Stimulated activated effector memory CD8-positive, alpha-beta T cell treated with anti-CD3 and anti-CD28 coated beads, Interleukin-12 subunit alpha, Interleukin-12 subunit beta, amount 100 ng/mL, for 72 hours (primary cell): Measurements from ENCODE around the gene B4GALT5.
"Not testable (repeated sequence)": the region's sequence is repeated elsewhere in the genome, so short reads cannot be mapped to it uniquely, and the experiment has no call there.

Source experiments
- ATAC-seq: fragments of 150-1000 bp; cut with Tn5 transposase; 2 replicates; pipeline ENCODE4 v1.10.0; 2021
- DNase-seq, 2 donors: peaks; one replicate each; pipeline ENCODE4 v3.0.0; 2021 to 2022; ENCODE audit warnings: low spot score in 2 of 2
- H3K27ac Mint-ChIP-seq: one replicate; pipeline ENCODE4 v1.8.0; 2022; ENCODE audit warnings: mild to moderate bottlenecking, mixed read lengths
- H3K36me3 Mint-ChIP-seq: one replicate; pipeline ENCODE4 v1.8.0; 2022; ENCODE audit warnings: mild to moderate bottlenecking, mixed read lengths
- H3K4me1 Mint-ChIP-seq: one replicate; pipeline ENCODE4 v1.8.0; 2022; ENCODE audit warnings: mixed read lengths
- H3K4me3 Mint-ChIP-seq: one replicate; pipeline ENCODE4 v1.8.0; 2022; ENCODE audit warnings: mild to moderate bottlenecking, mixed read lengths
- H3K9me3 Mint-ChIP-seq: one replicate; pipeline ENCODE4 v1.8.0; 2022; ENCODE audit warnings: mixed read lengths

Gene B4GALT5

DNA sequence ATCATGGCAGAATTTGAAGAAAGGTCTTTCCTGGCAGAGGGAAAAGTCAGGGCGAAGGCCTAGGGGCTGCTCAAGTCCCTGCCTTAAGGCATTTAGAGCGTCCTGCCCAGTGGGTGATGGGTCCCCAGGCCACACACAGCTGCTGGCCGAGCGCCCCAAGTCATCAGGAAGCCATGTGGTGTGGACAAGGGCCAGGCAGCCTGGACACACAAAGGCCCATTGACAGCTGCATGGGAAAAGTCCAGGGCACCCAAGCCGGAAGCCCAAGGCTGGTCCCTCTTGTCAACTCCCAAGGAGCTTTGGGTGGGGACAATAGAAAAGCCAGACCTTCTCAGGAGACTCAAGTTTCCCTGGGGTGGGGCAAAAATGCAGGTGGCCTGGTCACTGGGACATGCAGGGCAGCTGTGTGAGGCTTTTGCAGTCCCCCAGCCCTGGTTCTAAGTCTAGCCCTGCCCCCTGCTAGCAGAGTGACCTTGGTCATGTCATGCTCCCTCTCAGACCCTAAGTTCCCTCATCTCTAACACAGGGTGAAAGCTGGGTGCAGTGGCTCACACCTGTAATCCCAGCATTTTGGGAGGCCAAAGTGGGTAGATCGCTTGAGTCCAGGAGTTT is 101.4 kb downstream of the B4GALT5 start:
- H3K9me3 Mint-ChIP-seq: no peaks in the 10 kb centered on the region
- H3K4me3 Mint-ChIP-seq: no peak overlapping the region
- peaks cover 21% of the 10 kb centered on the region for H3K4me1 Mint-ChIP-seq
- no peak overlapping the region for H3K27ac Mint-ChIP-seq
- DNase-seq (no peak), ATAC-seq (no peak)
- peaks cover 7% of the 10 kb centered on the region for H3K36me3 Mint-ChIP-seq

DNA sequence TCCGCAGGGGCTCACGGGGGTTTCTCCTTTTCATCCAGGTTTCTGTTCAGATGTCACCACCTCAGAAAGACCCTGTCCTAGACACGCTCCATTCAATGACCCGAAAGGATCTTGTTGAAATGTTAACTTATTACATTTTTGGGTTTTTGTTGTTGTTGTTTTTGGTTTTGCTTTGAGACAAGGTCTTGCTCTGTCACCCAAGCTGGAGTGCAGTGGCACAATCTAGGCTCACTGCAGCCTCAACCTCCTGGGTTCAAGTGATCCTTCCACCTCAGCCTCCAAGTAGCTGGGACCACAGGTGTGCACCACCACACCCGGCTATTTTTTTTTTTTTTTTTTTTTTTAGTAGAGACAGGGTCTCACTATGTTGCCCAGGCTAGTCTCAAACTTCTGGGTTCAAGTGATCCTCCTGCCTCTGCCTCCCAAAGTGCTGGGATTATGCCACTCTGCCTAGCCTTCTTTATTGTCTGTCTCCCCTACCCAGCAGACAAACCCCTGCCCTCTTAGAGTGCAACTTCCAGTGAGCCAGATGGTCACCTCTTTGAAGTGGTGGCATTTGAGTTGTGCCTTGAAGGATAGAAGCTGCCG is 102.0 kb downstream of the B4GALT5 start:
- Mint-ChIP-seq H3K4me1 (peaks cover 21% of the 10 kb centered on the region), H3K4me3 (peak overlapping the region; percentile 67)
- not testable (repeated sequence) for H3K36me3 Mint-ChIP-seq, H3K27ac Mint-ChIP-seq, DNase-seq, H3K9me3 Mint-ChIP-seq, ATAC-seq

DNA sequence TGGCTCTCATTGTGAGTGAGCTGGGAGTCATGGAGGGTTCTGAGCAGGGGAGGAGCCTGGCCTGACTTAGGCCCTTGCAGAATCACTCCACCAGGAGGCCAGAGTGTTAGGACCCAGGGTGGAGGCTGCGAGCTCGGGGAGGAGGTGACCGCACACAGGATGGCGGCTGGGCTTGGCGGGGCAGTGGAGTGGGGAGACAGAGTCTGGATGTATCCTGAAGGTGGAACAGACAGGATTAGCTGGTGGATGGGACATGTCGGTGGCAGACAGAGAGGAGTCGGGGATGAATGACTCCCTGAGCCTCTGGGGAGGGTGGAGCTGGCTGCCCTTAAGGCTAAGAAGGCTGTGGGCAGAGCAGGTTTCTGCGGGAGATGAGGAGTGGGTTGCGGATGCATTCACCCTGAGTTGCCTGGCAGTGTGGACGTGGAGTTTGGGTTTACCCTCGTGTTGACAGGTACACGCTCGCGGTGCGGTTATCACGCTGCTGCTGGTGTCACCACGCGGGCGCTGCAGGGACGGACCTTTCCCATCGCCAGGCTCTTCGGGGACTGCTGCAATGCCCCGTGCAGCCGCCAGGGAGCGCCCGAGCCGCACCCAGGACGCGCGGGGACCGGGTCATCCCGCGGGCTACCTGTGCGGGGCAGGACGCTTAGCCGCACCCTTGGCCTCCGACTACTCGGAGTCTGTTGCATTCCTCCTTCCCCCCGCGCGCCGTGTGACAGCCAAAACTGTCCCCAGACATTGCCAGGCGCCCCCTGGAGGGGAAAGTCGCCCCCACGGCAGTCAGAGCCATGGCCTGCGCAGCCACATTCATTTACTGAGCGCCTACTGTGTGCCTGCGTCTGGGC is 102.8 kb downstream of the B4GALT5 start:
- DNase-seq: peak; percentile 89 to 94

DNA sequence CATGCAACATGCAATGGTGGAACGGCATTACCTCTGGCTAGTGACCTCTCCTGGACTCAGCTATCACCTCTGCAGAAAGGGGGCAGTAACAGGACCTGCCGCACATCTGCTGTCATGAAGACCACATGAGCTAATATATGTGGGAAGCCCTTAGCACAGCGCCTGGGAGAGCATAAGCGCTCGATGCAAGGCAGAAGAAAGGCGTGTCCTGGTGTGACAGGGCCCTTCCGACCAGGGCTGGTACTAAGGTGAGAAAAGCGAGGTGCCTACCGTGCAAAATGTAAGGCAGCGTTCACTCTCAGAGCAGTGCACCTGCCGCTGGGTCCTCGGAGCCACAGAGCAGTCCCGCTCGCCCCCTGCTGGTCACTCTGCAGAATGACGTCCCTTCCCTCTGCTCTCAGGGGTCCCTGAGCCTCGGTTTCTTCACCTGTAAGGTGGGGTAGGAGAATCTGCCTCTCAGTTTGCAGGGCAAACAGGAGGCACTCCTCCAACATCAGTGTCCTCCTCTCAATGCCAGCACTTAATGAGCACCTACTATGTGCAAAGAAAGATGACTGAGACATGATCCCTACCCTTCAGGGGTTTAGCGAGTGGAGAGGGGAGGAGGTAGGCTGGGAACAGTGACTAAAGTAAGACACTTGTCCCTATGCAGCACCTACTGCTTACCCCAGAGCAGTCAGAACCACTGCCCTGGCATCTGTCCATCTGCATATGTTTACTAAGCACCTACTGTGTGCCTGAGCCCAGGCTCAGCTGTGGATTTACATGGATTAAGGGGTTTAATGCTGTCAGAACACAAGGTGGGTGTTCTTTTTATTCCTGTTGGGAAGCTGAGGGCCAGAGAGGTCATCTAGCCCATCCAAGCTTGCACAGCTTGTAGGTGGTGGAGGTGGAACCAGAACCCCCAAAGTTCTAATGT is 104.7 kb downstream of the B4GALT5 start:
- no peak overlapping the region for H3K27ac Mint-ChIP-seq
- peak; percentile 70 to 84 for DNase-seq
- ATAC-seq: peak; percentile 77
- H3K4me1 Mint-ChIP-seq: peaks cover 21% of the 10 kb centered on the region
- H3K9me3 Mint-ChIP-seq: no peaks in the 10 kb centered on the region
- peaks cover 26% of the 10 kb centered on the region for H3K36me3 Mint-ChIP-seq
- no peak overlapping the region for H3K4me3 Mint-ChIP-seq

More for the DNA sequence above, 102.8 kb downstream of the B4GALT5 start:
- ATAC-seq: peak; percentile 81
- H3K36me3 Mint-ChIP-seq: peaks cover 13% of the 10 kb centered on the region
- peaks cover 21% of the 10 kb centered on the region for H3K4me1 Mint-ChIP-seq
- peak overlapping the region; percentile 67 for H3K4me3 Mint-ChIP-seq
- peak overlapping the region; percentile 70 for H3K27ac Mint-ChIP-seq
- no peaks in the 10 kb centered on the region for H3K9me3 Mint-ChIP-seq

DNA sequence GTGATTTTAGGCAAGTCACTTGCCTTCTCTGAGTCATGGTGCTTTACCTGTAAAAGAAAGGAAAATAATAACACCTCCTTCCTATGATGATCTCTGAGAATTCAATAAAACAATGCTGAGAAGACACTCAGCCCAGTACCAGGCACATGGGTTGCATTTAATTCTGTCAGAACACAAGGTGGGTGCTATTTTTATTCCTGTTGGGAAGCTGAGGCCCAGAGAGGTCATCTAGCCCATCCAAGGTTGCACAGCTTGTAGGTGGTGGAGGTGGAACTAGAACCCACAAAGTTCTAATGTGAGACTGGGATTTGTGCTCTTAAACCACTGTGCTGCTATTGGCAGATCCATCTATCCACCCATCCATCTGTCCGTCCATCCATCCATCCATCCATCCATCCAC is 106.1 kb downstream of the B4GALT5 start:
- H3K4me3 Mint-ChIP-seq: no peak overlapping the region
- H3K27ac Mint-ChIP-seq: no peak overlapping the region
- no peaks in the 10 kb centered on the region for H3K9me3 Mint-ChIP-seq
- DNase-seq: no peak
- peaks cover 21% of the 10 kb centered on the region for H3K4me1 Mint-ChIP-seq
- no peak for ATAC-seq
- peaks cover 41% of the 10 kb centered on the region for H3K36me3 Mint-ChIP-seq

DNA sequence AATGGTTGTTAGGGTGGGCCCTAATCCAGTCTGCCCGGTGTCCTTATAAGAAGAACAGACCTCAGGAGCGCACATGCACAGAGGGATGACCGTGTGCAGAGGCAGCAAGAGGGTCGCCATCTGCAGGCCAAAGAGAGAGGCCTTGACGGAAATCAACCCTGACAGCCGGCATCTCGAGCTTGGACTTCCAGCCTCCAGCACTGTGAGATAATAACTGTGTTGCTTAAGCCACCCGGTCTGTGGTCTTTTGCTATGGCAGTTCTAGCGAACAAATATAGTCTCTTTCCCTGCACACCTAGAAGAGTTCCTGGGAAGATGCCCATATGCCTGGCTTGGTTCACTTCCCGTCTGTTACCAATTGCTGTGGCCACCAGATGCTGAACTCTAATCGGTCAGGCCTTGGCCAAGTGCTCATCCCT is 110.5 kb downstream of the B4GALT5 start:
- no peak overlapping the region for H3K4me3 Mint-ChIP-seq
- ATAC-seq: peak; percentile 19
- no peak for DNase-seq
- H3K4me1 Mint-ChIP-seq: peaks cover 26% of the 10 kb centered on the region
- H3K27ac Mint-ChIP-seq: peak overlapping the region; percentile 32
- H3K36me3 Mint-ChIP-seq: peaks cover 68% of the 10 kb centered on the region
- H3K9me3 Mint-ChIP-seq: no peaks in the 10 kb centered on the region

DNA sequence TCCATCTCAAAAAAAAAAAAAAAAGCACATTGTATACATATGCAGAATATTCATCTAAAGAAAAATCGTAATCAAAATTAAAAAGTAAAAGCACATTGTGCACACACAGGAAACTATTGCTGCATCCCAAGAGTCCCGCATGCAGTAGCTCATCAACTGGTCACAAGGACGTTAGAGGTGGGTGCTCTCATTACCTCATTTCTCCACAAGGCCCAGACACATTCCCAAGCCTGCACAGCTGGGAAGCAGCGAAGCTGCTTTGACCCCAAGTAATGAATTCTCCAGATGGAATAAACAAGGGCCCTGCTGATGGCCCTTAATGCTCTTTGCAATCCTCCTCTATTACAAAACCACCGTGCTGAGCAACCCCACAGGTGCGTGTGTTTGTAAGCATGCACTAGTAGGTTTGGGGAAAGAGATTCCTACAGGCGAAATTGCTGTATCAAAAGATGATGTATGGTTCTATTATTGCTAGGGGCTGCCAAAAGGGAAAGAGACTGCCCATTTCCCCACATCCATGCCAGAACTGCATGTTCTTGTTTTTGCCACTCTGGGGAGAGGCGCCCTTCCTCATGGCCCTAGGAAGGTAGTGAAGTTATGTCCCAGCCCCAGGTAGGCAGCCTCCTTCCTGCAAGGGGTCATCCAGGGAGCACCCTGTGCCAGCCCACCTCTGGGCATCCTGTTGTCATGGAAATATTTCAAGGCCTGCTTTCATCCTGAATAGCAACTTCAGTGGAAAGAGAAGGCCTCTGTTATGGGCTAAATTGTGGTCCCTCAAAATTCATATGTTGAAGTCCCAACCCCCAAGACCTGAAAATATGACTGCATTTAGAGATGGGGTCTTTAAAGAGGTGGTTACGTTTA is 111.1 kb downstream of the B4GALT5 start:
- peaks cover 27% of the 10 kb centered on the region for H3K4me1 Mint-ChIP-seq
- no peaks in the 10 kb centered on the region for H3K9me3 Mint-ChIP-seq
- peaks cover 74% of the 10 kb centered on the region for H3K36me3 Mint-ChIP-seq
- ATAC-seq (no peak), DNase-seq (no peak)
- H3K4me3 Mint-ChIP-seq: no peak overlapping the region
- H3K27ac Mint-ChIP-seq: peak overlapping the region; percentile 32

DNA sequence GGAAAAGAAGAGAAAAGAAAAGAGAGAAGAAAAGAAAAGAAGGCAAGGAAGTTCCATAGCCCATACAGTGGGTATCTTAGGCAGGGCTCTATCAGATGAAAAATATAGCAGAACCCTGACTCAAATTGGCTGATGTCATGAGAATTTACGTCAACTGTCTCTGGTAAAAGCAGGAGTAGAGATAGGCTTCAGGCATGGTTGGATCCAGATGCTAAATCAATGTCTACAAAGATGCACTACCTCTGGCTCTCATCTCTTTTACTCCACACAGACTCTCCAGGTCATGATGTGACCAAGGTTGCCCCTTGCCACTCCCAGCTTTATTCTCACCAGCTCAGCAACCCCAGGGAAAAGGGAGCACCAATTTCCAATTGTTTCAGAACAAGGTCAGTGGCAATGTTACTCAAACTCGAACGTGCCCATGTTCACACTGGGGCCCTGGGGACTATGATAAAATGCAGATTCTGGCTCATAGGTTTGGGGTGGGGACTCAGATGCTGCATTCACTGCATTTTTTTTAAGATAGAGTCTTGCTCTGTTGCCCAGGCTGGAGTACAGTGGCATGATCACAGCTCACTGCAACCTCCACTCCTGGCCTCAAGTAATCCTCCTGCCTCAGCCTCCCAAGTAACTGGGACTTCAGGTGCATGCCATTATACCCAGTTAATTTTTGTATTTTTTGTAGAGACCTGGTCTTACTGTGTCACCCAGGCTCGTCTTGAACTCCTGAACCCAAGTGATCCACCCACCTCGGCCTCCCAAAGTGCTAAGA is 112.3 kb downstream of the B4GALT5 start:
- Mint-ChIP-seq H3K4me3 (no peak overlapping the region), H3K9me3 (no peaks in the 10 kb centered on the region), H3K27ac (peak overlapping the region; percentile 88), H3K36me3 (peaks cover 85% of the 10 kb centered on the region), H3K4me1 (peaks cover 36% of the 10 kb centered on the region)
- DNase-seq (no peak), ATAC-seq (no peak)

DNA sequence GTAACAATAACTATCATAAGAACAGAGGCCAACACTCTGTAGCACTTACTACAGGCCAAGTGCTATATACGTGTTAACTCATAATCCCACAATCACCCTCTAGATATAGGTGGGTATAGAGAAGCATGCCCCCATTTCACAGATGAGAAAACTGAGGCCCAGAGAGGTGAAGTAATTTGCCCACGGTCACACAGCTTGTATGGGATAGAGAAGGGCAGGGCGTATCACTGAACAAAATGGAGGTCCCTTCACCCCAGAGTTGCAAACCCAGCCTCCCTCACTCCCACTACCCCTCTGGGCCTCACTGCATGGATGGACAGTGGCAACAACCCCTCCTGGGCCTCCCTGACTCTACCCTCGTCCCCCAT is 113.9 kb downstream of the B4GALT5 start:
- Mint-ChIP-seq H3K4me3 (no peak overlapping the region), H3K36me3 (peaks cover 91% of the 10 kb centered on the region), H3K9me3 (no peaks in the 10 kb centered on the region), H3K27ac (peak overlapping the region; percentile 88), H3K4me1 (peaks cover 52% of the 10 kb centered on the region)
- ATAC-seq (no peak), DNase-seq (no peak)

DNA sequence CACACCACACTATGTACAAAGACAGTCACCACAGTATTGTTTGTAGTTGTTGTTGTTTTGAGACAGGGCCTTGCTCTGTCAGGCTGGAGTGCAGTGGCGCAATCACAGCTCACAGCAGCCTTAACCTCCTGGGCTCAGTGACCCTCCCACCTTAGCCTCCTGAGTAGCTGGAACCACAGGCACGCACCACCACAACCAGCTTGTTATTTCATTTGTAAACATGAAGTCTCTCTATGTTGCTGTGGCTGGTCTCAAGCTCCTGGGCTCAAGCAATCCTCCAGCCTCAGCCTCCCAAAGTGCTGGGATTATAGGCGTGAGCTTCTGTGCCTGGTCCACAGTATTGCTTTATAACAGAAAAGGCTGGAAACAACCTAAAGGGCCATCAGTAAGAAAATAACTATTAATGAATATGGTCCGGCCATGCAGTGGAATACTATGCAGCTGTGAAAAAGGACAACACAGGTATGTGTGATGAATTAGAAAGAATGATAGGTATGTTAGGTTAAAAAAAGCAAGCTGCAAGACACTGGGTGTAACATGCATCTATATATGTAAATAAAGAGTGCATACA is 115.8 kb downstream of the B4GALT5 start:
- DNase-seq (no peak), ATAC-seq (no peak)
- H3K9me3 Mint-ChIP-seq: no peaks in the 10 kb centered on the region
- H3K4me3 Mint-ChIP-seq: peak overlapping the region; percentile 90
- H3K27ac Mint-ChIP-seq: peak overlapping the region; percentile 86
- peaks cover 70% of the 10 kb centered on the region for H3K4me1 Mint-ChIP-seq
- H3K36me3 Mint-ChIP-seq: peaks cover 91% of the 10 kb centered on the region

DNA sequence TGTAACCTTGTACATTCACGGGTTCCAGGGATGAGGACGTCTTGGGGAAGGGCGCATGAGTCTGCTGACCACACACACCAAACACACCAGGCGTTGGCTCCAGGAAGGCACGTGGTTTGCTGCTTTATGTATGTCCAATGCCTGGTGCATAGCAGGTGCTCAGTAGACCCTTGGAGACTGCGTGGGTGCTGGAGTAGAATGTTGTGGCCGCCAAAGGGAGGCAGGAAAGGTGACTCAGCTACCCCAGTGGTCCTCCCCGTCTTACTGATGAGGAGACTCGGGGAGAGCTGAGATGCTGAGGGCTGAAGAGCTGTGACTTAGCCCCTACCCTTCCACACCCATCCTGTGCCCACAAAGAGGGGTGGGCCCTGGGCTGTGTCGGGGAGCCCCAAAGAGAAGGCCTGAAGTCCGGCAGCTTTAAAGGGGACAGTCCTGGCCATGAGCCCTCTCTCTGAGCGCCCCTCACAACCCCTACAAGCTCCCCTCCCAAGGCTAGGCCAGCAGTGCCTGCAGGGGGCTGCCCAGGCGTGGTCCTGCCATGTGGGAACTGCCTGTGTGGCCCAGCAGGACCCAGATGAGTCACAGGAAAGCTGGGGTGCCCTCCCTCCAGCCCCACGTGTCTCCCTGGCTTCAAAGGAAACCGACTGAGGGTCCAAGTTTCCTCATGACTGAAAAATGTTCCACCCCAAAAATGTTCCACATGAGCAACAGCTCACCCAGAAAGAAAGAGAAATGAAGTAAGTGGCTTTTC is 117.7 kb downstream of the B4GALT5 start:
- peaks cover 95% of the 10 kb centered on the region for H3K36me3 Mint-ChIP-seq
- peak; percentile 64 to 92 for DNase-seq
- H3K27ac Mint-ChIP-seq: peak overlapping the region; percentile 100
- peak; percentile 78 for ATAC-seq
- H3K9me3 Mint-ChIP-seq: no peaks in the 10 kb centered on the region
- peaks cover 85% of the 10 kb centered on the region for H3K4me1 Mint-ChIP-seq
- H3K4me3 Mint-ChIP-seq: peak overlapping the region; percentile 90

DNA sequence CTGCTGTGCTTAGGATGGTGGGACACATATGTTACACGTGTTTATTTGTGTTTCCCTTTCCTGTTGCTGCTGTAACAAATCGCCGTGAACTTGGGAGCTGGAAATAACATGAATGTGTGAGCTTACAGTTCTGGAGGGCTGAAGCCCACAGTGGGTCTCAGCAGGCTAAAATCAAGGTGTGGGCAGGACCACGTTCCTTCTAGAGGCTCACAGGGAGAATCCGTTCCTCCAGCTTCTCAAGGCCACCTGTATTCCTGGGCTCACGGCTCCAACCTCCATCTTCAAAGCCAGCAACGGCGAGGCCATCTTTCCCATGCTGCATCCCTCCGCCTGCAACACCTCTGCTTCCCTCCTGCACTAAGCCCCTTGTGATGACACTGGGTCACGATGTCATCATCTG is 118.3 kb downstream of the B4GALT5 start:
- Mint-ChIP-seq H3K27ac (peak overlapping the region; percentile 100), H3K4me3 (peak overlapping the region; percentile 90), H3K4me1 (peaks cover 85% of the 10 kb centered on the region), H3K9me3 (no peaks in the 10 kb centered on the region), H3K36me3 (peaks cover 95% of the 10 kb centered on the region)
- no peak for ATAC-seq
- no peak for DNase-seq

DNA sequence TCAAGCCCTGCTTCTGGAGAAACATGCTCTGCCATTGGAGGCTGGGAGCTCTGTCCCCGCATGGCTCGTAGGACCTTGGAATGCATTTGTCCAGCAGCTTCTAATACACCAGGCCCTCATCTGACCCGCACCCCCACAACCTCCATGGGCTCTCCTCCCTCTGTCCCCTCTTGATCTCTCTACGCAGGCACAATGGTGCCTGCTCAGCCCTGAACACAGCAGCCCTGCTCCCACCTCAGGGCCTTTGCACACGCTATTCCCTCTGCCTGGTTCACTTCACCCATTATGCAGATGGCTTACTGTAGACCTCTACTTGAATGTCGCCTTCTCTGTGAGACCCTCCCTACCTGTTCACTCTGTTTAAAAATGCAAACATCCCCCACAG is 118.8 kb downstream of the B4GALT5 start:
- DNase-seq (peak in 1 of 2 donors; percentile 74), ATAC-seq (no peak)
- H3K27ac Mint-ChIP-seq: peak overlapping the region; percentile 100
- peak overlapping the region; percentile 90 for H3K4me3 Mint-ChIP-seq
- peaks cover 4% of the 10 kb centered on the region for H3K9me3 Mint-ChIP-seq
- H3K4me1 Mint-ChIP-seq: peaks cover 86% of the 10 kb centered on the region
- H3K36me3 Mint-ChIP-seq: peaks cover 95% of the 10 kb centered on the region
